Activated CD4-positive, alpha-beta T cell treated with anti-CD3 and anti-CD28 coated beads for 24 hours (primary cell): ENCODE measurements around the gene GRIN1.

Source experiments
- DNase-seq, 2 donors: peaks; one replicate each; pipeline ENCODE4 v3.0.0-alpha.2; 2020; ENCODE audit warnings: low read depth in 2 of 2

GRIN1 gene

DNA sequence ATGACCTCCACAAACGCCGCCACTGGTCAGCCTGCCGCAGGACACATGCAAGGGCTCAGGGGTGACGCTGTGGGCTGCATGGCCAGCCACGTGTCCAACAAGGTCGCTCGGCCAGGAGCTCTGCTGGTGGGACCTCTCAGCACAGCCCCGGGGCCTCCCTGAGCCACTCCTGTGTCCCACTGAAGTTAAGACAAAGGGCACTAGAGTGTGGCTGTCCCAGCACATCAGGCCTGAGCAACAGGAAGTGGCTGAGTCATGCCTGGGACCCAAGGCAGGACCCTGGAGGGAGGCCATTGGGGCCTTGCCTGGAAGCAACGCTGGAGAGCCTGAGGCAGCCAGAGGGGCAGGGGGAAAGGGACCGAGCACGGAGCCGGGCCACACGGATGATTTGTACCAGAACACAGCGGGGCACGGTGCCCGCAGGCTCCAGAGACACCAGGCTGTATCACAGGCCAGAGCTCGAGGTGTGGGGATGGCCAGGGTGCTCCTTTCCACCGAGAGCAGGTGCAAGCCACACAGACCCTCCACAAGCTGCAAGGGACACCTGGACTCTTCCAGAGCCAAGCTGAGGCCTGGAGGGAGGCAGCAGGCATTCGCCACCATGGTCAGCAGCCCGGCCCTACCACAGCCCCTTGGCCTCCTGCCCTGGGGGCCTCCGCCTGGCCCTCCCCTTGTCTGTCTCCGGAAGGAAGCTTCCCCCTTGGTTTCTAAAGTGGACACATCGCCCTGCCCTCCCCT, 39.4 kb downstream of the GRIN1 start:
- DNase-seq, result no peak

DNA sequence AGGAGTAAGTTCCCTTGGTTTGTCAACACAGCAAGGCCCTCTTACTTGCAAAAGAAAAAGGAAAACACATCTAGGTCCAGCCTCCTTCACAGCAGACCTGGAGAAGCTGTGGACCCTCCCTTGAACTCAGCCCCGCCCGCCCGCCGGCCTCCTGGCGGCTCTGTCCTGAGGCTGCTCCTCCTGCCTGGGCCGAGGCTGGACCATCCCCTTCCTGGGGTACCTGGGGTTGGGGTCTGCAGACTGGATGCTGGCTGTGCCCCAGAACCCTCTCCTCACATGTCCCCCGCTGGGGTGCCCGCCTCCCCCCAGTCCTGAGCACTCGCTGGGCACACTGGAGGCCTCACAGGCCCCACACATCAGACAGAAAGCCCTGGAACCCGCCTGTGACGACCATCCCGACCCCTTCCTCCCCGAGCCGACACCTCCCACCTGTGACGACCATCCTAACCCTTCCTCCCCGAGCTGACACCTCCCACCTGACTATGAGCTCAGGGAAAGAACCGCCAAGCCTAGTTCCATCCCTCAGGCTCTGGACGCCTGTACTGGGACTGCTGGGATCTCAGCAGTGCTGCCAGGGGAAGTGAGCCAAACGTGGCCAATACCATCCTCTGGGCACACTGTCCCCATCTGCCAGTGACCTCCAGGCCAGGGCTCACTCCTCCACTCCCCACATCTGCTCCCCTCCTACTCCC, 40.1 kb downstream of the GRIN1 start:
- no peak for DNase-seq

DNA sequence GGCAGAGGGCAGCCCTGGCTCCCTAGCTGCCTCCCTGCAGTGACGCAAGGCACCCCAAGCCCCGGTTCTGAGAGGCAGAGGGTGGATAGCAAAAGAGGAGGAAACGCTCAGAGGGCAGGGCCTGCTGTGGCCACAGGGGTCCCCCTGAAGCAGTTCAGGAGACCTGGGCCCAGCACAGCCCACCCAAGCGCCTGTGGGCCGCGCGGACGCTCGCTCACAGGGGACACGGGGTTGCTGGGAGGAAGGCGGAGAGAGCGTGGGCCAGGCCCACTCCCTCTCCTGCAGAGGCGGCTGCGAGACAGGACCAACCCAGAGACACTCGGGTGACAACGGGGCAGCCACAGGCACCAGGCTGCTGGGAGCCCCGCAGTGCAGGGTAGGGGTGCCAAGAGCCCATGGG, 40.8 kb downstream of the GRIN1 start:
- DNase-seq, result no peak

DNA sequence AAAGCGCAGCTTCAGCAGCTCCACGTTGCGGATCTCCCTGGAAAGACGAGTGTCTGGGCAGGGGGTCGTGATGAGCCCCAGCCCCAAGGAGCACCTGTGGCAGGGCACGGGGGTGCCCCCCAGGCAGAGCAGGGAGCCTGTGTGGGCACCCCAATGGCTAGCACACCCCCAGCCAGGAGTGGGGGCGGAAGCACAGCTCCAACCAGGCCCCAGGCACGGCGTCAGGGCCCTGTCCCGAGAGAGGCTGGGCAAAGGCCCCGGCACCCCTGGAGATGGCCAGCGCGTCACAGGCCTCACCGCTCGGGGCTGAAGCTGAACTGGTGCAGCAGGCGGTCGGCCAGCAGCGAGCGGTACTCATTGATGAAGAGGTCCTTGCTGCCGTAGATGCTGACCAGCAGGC, 41.5 kb downstream of the GRIN1 start:
- DNase-seq, result no peak

DNA sequence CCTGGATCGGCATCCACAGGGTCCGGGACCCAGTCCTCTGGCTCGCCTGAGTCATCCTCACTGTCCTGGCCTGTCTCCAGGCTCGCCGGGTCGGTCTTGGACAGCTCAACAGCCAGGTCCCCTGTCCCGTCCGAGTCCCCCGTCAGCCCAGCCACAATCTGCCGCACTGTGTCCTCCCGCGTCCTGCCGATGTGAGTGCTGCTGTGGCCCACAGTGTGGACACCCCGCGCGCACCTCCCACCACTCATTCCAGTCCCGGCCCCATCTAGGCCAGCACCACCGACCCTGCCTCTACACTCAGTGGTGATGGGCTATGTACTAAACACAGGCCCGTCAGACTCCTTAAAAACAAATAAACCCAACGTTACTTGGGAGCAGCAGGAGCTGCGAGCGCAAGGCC, 42.7 kb downstream of the GRIN1 start:
- no peak for DNase-seq

DNA sequence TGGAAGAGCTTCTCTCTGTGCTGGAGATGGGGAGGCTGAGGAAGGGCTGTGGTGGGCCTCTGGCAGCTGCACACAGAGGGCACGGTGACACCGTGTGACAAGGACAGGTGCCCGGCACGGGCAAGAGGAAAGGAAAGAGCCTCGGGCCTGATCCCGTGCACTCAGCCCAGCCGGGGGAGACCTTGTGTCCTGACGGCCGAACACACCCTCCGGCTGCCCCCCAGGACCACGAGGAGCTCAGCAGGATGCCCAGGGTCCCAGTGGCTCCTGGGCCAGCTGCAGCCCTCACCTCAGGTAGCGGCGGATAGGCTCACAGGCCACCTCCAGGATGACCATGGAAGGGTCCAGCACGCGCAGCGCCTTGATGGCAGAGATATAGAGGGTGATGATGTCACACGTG, 43.9 kb downstream of the GRIN1 start:
- DNase-seq, result no peak

DNA sequence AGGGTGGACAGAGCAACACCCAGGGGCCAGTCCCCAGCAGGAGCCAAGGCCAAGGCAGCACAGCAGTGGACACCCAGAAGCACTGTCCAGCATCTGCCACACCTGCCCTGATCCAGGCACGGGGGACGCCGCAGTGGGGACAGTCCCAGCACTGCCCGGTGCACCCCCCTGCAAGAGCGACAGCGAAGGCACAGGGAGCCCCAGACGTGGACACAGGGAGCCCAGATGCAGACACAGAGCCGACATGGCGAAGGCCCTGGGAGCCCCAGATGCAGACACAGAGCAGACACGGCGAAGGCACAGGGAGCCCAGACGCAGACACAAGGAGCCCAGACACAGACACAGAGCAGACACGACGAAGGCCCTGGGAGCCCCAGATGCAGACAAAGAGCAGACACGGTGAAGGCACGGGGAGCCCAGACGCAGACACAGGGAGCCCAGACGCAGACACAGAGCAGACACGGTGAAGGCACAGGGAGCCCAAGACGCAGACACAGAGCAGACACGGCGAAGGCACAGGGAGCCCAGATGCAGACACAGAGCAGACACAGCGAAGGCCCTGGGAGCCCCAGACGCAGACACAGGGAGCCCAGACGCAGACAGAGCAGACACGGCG, 45.1 kb downstream of the GRIN1 start:
- no peak for DNase-seq

DNA sequence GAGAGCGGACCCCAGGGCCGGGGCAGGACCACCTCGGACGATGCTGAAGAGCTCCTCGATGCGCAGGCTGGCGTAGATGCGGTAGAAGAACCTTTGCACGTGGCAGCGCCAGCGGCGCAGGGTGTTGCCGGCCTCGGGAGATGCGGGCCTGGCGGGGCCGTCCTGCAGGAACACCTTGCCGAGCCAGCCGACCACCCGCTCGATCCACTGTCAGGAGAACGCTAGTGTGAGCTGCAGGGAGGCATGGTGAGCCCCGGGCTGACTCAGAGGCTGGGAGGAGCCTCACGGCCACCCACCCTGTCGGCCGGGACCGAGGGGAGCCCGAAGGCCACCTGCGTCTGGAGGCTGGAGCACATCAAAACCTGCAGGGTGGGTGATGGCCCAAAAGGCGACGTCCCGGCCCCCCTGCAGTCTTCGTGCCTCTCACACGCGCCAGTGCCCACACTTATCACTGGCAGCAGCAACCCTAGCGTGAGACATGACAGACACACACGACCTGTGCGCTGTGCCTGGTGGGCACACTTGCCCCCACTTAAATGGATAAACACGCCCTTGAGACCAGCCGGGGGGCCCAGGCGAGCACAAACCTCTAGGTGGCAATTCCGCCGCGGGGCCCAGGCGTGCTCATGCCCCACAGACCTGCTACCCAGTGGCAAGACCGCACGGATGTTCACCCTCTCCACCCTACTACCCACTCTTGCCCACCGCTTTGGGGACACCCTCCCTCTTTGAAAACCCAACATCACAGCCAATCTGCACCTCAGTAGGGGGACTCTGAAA, 46.1 kb downstream of the GRIN1 start:
- no peak for DNase-seq

DNA sequence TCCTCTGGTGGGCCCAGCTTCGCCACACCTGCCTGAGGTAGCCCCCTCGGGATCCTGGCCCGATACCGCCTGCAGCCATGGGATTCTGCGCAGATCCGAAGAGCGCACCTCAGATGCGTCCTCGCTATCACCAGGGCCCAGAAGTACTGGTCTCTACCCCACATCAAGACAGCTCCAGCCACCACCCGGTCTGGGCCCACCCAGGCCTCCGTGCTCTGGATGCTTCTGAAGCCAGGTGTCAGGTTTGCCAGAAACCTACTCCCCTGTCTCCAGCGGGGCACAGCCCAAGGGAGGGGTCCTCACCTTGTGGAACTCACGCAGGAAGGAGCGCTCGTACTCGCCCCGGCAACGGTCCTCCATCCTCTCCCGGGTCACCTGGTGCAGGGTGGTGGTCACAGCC, 47.0 kb downstream of the GRIN1 start:
- no peak for DNase-seq

DNA sequence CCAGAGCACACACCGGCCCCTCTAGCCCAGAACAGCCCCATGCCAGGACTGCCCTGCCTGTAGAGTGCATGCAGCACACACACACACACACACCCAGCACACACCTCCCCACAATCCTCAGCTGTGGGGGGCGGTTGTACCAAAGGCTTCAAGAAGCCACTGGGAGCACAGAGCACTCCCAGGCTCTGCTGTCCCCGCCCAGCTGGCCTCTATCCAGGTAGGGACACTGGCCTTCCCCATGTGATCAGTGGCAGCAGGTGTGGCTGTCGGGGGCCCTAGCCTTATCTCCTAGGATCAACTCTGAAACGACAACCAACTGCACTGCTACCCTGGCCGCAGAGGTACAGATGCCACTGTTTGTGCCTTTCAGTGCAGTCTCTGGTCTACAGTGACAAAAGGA, 47.4 kb downstream of the GRIN1 start:
- no peak for DNase-seq

DNA sequence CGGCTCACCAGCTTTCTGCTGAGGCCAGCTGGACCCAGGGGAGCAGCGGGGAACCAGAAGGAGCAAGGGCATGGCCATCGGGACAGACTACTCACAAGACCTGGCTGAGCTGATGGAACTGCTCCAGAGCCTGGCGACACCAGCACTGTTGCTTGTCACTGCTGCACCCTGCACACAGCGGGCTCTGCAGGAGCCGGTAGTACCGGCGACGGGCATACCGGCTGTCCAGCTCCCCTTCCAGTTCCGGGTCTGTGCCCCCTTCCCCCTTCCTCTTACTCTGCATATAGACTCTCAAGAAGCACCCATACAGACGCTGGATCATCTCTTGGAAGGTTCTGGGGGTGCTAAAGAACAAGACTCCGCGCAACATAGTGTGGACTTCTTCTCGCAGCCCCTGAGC, 48.4 kb downstream of the GRIN1 start:
- DNase-seq, result no peak

DNA sequence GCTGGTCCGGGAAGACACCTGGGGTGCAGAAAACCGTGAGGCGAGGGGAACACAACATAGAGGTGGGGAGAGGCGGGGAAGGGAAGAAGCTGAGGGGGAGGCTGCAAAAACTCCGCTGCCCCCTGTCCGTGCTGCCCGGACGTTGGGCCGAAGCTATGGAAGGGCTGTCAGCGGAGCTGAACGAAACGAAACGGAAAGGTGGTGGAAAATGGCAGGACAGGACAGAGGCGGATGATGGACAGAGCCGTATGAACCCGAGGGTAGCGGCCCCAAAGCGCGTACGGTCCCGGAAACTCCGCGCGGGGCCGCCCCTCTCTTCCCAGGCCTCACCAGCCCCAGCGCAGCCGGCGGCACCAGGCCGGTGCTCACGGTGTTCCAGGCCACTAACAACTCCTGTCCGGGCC, 49.1 kb downstream of the GRIN1 start:
- no peak for DNase-seq

DNA sequence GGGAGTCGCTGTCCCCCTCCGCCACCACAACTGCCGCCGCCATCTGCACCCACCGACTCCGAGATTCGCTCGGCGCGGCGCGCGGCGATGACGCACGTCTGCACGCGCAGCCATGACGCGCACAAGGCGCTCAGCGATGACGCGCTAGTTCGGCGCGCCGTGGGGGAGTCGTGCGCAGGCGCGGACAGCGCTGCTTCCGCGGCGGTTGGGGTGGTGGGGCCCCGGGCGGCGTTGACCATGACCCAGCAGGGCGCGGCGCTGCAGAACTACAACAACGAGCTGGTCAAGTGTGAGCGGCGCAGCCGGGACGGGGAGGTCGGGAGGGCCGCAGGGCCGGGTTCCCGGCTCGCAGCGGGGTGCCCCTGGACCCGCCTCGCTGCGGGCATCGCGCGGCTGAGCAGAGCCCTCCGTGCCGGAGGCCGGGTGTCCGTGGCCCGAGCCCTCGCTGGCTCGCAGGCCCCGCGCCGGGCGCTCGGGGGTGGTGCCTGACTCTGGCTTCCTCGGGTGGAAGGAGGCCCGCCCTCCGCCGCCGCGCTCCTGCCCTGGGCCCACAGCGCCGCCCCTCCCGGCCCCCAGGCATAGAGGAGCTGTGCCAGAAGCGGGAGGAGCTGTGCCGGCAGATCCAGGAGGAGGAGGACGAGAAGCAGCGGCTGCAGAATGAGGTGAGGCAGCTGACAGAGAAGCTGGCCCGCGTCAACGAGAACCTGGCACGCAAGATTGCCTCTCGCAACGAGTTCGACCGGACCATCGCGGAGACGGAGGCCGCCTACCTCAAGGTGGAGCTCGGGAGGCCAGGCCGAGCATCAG, 49.7 kb downstream of the GRIN1 start, which contains the start of the genes ANAPC2 and SSNA1:
Gene ANAPC2, minus strand, starts transcription at position 71 of the 807 bp plus-strand sequence. Its CDS starts 28 bp downstream, at position 43.
Gene SSNA1, plus strand, starts transcription at position 187 of the 807 bp plus-strand sequence. Its CDS starts 51 bp downstream, at position 238.
- peak; percentile 88 to 90 for DNase-seq

DNA sequence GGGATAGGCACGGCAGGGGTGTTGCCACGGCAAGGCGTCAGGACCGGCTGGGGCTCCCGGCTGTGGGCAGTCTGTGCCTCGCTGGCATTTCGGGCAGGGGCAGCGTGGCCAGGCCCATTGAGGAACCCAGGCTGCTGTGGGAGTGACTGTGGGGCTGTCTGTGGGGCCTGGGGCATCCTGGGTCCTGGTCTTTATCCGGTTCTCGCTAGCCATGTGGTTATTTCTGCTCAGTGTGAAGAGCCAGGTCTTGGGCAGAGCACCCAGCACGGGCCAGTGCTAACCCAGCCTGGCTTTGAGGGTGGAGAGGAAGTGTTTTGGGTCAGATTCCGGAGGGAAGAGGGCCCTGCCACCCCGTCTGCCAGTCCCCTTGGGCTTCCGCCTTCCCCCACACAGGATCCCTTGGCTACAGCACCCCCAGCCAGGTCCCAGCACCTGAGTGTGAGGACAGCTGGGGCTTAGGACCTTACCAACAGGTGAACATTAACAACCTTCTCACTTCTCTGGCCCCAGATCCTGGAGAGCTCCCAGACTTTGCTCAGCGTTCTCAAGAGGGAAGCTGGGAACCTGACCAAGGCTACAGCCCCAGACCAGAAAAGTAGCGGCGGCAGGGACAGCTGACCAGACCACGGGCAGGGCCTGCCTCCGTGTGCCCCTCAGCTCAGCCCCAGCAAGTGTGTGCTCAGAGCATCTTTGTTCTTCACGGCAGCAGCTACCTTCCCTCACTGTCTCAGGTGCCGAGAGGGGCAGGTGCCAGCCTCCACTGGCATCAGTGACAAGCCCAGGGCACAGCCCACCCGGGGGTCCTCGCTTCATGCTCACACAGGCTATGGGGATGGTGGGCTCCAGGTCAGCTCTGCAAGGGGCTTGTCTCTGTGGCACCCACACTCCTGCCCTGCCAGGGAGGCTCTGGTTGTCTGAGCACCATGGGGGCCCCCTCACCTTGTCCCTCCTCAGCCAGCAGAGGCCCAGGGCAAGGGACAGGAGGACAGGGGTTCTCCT, 50.6 kb downstream of the GRIN1 start:
- no peak for DNase-seq

DNA sequence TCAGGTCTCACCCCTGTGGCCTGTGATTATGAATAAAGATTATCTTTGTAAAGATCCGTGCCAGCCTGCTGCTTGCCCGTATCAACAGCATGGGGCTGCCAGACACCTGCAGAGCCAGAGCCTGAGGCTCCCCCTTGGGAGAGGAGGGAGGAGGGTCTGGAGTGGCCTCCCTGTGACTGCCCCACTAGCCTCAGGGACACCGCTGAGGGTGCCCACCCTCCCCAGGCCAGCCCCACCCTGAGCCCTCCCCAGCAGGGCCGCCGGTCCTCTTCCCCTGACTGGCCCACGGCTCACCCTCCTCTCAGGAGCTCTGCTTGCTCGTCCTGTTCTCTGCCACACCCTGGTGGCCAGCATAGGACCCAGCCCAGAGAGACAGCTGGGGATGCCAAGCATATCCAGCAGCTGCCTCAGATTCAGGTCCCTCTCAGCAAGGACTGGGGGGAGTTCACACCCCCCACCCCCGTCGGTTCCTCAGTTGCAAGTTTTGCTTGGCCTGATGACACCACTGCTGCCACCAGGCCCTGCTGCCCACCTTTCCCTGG, 51.4 kb downstream of the GRIN1 start:
- no peak for DNase-seq

DNA sequence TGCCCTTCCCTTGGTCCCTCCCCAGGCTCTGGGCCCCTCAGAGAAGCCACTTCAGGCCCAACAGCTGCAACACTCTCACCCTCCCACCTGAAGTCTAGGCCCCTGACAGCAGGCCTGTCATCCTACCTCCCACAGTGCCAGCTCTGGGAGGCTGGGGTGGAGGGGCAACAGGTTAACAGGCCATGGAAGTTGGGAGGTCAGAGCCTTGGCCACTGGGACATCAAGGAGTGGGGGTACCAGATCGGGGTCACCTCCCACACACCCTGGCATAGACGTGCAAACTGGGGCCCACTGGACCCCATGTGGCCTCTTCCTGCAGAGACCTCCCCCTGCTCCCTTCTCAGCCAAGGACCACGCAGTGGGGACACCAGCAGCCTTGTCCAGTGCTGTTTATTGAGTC, 52.3 kb downstream of the GRIN1 start:
- DNase-seq, result no peak

DNA sequence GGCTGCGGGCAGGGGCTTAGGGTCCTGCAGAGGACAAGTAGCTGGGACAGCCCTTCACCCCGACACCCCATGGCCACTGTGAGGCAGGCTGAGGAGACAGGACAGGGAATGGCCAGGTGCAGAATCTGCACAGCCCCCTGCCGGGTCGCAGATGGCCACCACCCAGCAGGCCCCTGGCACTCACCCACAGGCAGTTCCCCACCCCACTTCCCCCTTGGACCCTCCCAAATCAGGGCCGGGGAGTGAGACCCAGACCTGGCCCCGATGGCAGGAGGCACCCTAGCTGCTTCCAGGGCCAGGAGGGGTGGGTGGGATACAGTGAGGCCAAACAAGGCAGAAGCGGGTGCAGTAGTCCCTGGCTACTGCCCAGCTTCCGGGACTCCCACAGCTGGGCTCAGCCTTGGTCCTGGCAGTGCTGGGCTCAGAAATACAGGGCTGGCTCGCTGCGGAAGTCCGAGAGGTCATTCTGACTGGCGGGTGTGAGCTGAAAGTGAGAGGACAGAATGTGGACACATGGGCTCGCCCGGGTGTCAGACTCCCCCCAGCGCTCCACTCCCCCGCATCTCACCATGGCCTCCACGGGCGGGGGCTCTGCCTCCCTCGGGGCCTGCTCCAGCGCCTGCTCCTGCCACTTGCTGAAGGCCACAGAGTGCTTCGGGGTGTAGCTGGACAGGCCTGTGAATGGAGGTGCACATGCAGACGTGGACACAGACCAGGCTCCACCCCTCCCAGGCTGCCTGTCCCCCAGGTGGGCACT, 52.9 kb downstream of the GRIN1 start:
- no peak for DNase-seq

DNA sequence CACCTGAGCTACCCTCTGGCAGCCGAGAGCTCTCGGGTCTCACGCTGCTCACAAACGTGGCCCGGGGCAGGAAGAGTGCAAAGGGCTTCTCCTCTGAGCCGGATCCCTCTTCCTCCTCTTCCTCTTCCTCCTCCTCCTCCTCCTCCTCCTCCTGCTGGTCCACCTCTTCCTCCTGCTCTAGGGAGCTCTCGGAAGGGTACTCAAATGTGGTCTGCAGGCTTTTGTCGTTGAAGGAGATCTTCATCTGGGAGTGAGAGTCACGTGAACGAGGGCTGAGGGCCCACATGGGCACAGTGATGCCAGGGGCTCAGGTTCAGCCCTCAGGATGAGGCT, 53.5 kb downstream of the GRIN1 start:
- DNase-seq, result no peak

DNA sequence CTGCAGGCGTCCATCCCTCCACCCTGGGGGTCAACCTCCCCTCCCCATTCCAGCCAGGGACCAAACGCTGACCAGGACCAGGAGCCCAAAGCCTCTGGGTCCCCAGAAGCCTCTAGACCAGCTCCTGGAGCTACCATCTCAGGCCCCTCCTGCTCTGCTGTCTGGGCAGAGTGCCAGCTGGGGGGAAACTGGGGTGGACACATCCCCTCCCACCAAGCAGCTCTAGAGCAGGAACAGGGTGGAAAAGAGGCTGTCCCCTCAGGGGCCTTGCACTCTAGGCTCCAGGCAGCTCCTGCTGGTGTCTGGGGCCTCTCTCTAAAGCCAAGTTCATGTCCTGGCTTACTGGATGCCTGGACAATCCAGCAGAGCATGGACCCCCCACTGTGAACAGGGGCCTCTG, 53.9 kb downstream of the GRIN1 start:
- no peak for DNase-seq
